GM12878 (cell line): ENCODE measurements around the gene APPL2. TPM values are rescaled to one million over a fixed set of nuclear protein-coding genes. Genes with fewer than 3 reads are reported as not detected.

Experiments used
- ATAC-seq: fragments of 200-7000 bp; cut with Tn5 transposase; 3 replicates; pipeline ENCODE4 v1.9.1; 2020; ENCODE audit warnings: mild to moderate bottlenecking, moderate library complexity
- BruUV-seq: library from RNA; stranded (reverse); fragments of 400-500 nt; replicated peaks from 2 replicates; lab custom pipeline; 2021; lab: Mats Ljungman, UMichigan
- CTCF ChIA-PET: fragments of 300-600 bp; sonication (Branson Sonifier 250); formaldehyde crosslinking; extraction: SDS; loops from one replicate; lab custom pipeline; 2021; ENCODE audit warnings: inconsistent platforms; lab: Yijun Ruan, JAX
- POLR2A ChIA-PET: fragments of 350-600 bp; formaldehyde crosslinking; extraction: SDS; loops from one replicate; lab custom pipeline; 2021; ENCODE audit warnings: inconsistent platforms; lab: Charles Lee
- RAD21 ChIA-PET: fragments of 300-600 bp; sonication (Branson Sonifier 250); formaldehyde crosslinking; loops from one replicate; lab custom pipeline; 2023; ENCODE audit warnings: antibody characterized with exemption; ENCODE audit not compliant: unreplicated experiment; lab: Charles Lee
- SMC1A ChIA-PET: fragments of 300-600 bp; sonication (Branson Sonifier 250); formaldehyde crosslinking; loops from one replicate; lab custom pipeline; 2023; ENCODE audit not compliant: unreplicated experiment, uncharacterized antibody; lab: Charles Lee
- DNase-seq: peaks from one replicate; pipeline ENCODE4 v3.0.0-alpha.2; 2011; ENCODE audit warnings: low read depth, low spot score
- FAIRE-seq: peaks from 3 replicates; lab custom pipeline; 2011; peaks lifted over from hg19 to GRCh38; lab: Jason Lieb, UNC
- H2AFZ ChIP-seq: 2 replicates; pipeline ENCODE4 v1.6.0; 2011; ENCODE audit warnings: low read depth, low read length, control low read depth; ENCODE audit not compliant: control insufficient read depth
- H3K27ac ChIP-seq: 2 replicates; pipeline ENCODE4 v1.5.1; 2011; ENCODE audit warnings: control low read depth; ENCODE audit not compliant: control insufficient read depth, insufficient read depth
- H3K27me3 ChIP-seq, 2 experiments: replicated peaks in 1 of 2; 2 replicates each; pipeline versions ENCODE4 v1.6.0 to v1.6.1; 2011; ENCODE audit warnings: low read length in 1 of 2; ENCODE audit not compliant: control insufficient read depth in 2 of 2, insufficient read depth in 2 of 2
- H3K36me3 ChIP-seq, 2 experiments: 2 replicates each; pipeline ENCODE4 v1.5.1; 2011; ENCODE audit warnings: low read length in 1 of 2; ENCODE audit not compliant: control insufficient read depth in 2 of 2, insufficient read depth in 2 of 2
- H3K4me1 ChIP-seq: 2 replicates; pipeline ENCODE4 v1.6.1; 2011; ENCODE audit warnings: mild to moderate bottlenecking, low read length, moderate library complexity, mixed read lengths; ENCODE audit not compliant: control insufficient read depth, insufficient read depth
- H3K4me2 ChIP-seq: 2 replicates; pipeline ENCODE4 v1.6.0; 2011; ENCODE audit warnings: control low read depth; ENCODE audit not compliant: control insufficient read depth, insufficient read depth
- H3K4me3 ChIP-seq: fragments of 200-600 bp; sonication (generic); 2 replicates; pipeline ENCODE4 v1.5.1; 2016
- H3K79me2 ChIP-seq: 2 replicates; pipeline ENCODE4 v1.6.0; 2011; ENCODE audit warnings: low read length; ENCODE audit not compliant: control insufficient read depth, insufficient read depth
- H3K9ac ChIP-seq: 2 replicates; pipeline ENCODE4 v1.8.0; 2011; ENCODE audit warnings: low read length, control low read depth, mixed read lengths; ENCODE audit not compliant: control insufficient read depth, insufficient read depth
- H3K9me3 ChIP-seq: replicated peaks from 3 replicates; pipeline ENCODE4 v1.5.1; 2011; ENCODE audit warnings: mild to moderate bottlenecking, low read length; ENCODE audit not compliant: control insufficient read depth, insufficient read depth
- H4K20me1 ChIP-seq: 2 replicates; pipeline ENCODE4 v1.6.0; 2011; ENCODE audit not compliant: control insufficient read depth, insufficient read depth
- ASH2L ChIP-seq: fragments of 300-600, 200-600 bp; sonication (generic); IDR thresholded peaks from 2 replicates; pipeline ENCODE4 v1.6.1; 2017; ENCODE audit warnings: low read depth, mild to moderate bottlenecking, borderline replicate concordance
- CBFB ChIP-seq: IDR thresholded peaks from 2 replicates; pipeline ENCODE4 v1.6.1; 2016; ENCODE audit warnings: antibody characterized with exemption, low read depth
- ESRRA ChIP-seq: IDR thresholded peaks from 2 replicates; pipeline ENCODE4 v1.6.1; 2012; ENCODE audit warnings: mild to moderate bottlenecking, low read length, improper control_type of control experiment
- JUND ChIP-seq: IDR thresholded peaks from 2 replicates; pipeline ENCODE4 v1.6.1; 2012; ENCODE audit warnings: low read depth, mild to moderate bottlenecking, low read length, improper control_type of control experiment, moderate library complexity
- SIX5 ChIP-seq: IDR thresholded peaks from 2 replicates; pipeline ENCODE4 v1.6.1; 2011; ENCODE audit warnings: mild to moderate bottlenecking, low read depth, low read length, moderate library complexity; ENCODE audit not compliant: severe bottlenecking
- SREBF1 ChIP-seq: IDR thresholded peaks from 2 replicates; pipeline ENCODE4 v1.6.1; 2012; ENCODE audit warnings: mild to moderate bottlenecking, low read length
- ZBED1 ChIP-seq: IDR thresholded peaks from 2 replicates; pipeline ENCODE4 v1.6.1; 2016; ENCODE audit warnings: borderline replicate concordance
- WGBS: methylation state at CpG from one replicate; pipeline ENCODE4 v1.1.6; 2016; ENCODE audit warnings: low lambda C conversion rate; ENCODE audit not compliant: insufficient replicate concordance, insufficient coverage; ENCODE audit errors: missing lambda C conversion rate; 5-methylcytosine and 5-hydroxymethylcytosine counted together
- in situ Hi-C: fragments of 300-500 bp; cut with MboI; formaldehyde crosslinking; loops from 9 replicates; pipeline ENCODE4 v1.14.3; 2018; ENCODE audit warnings: mixed read lengths
- intact Hi-C: fragments of 100-400 bp; cut with micrococcal nuclease; formaldehyde crosslinking; loops from one replicate; pipeline ENCODE4 v1.14.2; 2022; ENCODE audit not compliant: unreplicated experiment
- polyA plus RNA-seq, 11 experiments: library from polyadenylated mRNA; depleted of rRNA in 4 of 11; unstranded in 6 of 11; stranded (reverse) in 5 of 11; fragments of >200 nt; fragmentation: Nextera tagmentation in 4 of 11; fragmentation: Illumina TruSeq in 1 of 11; extraction: Ambion mirVana in 4 of 11; extraction: Trizol in 1 of 11; gene quantifications; 1 replicate in 1 of 11; 2 replicates in 10 of 11; pipeline versions ENCODE4 v1.2.1 to v1.2.3, GENCODE V29; 2011 to 2016; ENCODE audit warnings: inconsistent platforms in 2 of 11, missing spikeins in 2 of 11, low read depth in 1 of 11
- total RNA-seq, 4 experiments: library from RNA; depleted of rRNA in 3 of 4; stranded (reverse); fragments of >200 nt in 3 of 4; fragmentation: Illumina TruSeq in 1 of 4; extraction: Trizol in 1 of 4; gene quantifications; 2 replicates each; pipeline versions ENCODE4 v1.2.1 to v1.2.3, GENCODE V29; 2013 to 2021
- TF ChIP-seq, protein P1 (sequence below): IDR thresholded peaks from 2 replicates; pipeline ENCODE4 v1.6.1; 2012; ENCODE audit warnings: low read depth, low read length, improper control_type of control experiment
- TF ChIP-seq, protein P2 (sequence below), 3 experiments: IDR thresholded peaks in 2 of 3; conservative IDR thresholded peaks in 1 of 3; 2 replicates each; pipeline ENCODE4 v1.5.1; 2011; ENCODE audit warnings: low read depth in 3 of 3, low read length in 3 of 3, mild to moderate bottlenecking in 3 of 3, control low read depth in 2 of 3, moderate library complexity in 2 of 3, inconsistent platforms in 1 of 3, mixed read lengths in 1 of 3; ENCODE audit not compliant: control insufficient read depth in 2 of 3, insufficient read depth in 1 of 3; ENCODE audit errors: extremely low read depth in 1 of 3
- TF ChIP-seq, protein P3 (sequence below): IDR thresholded peaks from 2 replicates; pipeline ENCODE4 v1.6.1; 2011; ENCODE audit warnings: low read depth, low read length, improper control_type of control experiment, borderline replicate concordance

The APPL2 gene
- total and polyA plus RNA-seq, 10 of the 15 experiments (the other 5 are each of a cell fraction or from before 2014, with no cell fraction given): 1.9 to 14.2 (median 7.5) TPM

DNA sequence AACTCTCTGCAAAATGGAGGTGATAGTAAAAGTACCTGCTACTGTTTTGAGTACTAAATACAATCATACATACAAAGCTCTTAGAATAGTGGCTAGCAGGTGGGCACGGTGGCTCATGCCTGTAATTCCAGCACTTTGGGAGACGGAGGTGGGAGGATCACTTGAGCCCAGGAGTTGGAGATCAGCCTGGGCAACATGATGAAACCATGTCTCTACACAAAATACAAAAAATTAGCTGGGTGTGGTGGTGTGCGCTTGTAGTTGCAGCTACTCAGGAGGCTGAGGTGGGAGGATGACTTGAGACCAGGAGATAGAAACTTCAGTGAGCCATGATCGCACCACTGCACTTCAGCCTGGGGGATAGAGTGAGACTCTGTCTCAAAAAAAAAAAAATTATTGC is 28.8 kb upstream of the APPL2 start:
- intact Hi-C loops (no loop called here), in situ Hi-C loops (no loop called here)
- ChIA-PET RAD21 (no interaction called here), CTCF (interaction anchor here (1.2 kb wide), 1 partner anchor 120 kb away, joined by 3 read pairs; no protein-coding TSS in a partner anchor), POLR2A (no interaction called here), SMC1A (interaction anchor here (1.4 kb wide), 1 partner anchor 9 kb away, joined by 4 read pairs; no protein-coding TSS in a partner anchor)
- Histone ChIP-seq H3K27ac (no peak overlapping the region), H3K4me2 (no peak overlapping the region), H2AFZ (no peak overlapping the region), H3K4me1 (no peaks in the 10 kb centered on the region), H3K4me3 (no peak overlapping the region), H3K79me2 (no peaks in the 10 kb centered on the region), H3K9ac (no peak overlapping the region), H4K20me1 (no peaks in the 10 kb centered on the region), H3K9me3 (no peaks in the 10 kb centered on the region), H3K36me3 (no peaks in the 10 kb centered on the region), H3K27me3 (no peaks in the 10 kb centered on the region)
- BruUV-seq: no TSS peak
- FAIRE-seq: no peak
- ATAC-seq: no peak
- WGBS: 41% methylated on average over 4 of the region's 4 CpGs
- no peak for TF ChIP-seq SIX5
- TF ChIP-seq, protein P1, sequence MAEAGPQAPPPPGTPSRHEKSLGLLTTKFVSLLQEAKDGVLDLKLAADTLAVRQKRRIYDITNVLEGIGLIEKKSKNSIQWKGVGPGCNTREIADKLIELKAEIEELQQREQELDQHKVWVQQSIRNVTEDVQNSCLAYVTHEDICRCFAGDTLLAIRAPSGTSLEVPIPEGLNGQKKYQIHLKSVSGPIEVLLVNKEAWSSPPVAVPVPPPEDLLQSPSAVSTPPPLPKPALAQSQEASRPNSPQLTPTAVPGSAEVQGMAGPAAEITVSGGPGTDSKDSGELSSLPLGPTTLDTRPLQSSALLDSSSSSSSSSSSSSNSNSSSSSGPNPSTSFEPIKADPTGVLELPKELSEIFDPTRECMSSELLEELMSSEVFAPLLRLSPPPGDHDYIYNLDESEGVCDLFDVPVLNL: no peak
- TF ChIP-seq, protein P2, sequence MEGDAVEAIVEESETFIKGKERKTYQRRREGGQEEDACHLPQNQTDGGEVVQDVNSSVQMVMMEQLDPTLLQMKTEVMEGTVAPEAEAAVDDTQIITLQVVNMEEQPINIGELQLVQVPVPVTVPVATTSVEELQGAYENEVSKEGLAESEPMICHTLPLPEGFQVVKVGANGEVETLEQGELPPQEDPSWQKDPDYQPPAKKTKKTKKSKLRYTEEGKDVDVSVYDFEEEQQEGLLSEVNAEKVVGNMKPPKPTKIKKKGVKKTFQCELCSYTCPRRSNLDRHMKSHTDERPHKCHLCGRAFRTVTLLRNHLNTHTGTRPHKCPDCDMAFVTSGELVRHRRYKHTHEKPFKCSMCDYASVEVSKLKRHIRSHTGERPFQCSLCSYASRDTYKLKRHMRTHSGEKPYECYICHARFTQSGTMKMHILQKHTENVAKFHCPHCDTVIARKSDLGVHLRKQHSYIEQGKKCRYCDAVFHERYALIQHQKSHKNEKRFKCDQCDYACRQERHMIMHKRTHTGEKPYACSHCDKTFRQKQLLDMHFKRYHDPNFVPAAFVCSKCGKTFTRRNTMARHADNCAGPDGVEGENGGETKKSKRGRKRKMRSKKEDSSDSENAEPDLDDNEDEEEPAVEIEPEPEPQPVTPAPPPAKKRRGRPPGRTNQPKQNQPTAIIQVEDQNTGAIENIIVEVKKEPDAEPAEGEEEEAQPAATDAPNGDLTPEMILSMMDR (IDR thresholded peaks at IDR 0.05 in 2 of 3, conservative IDR thresholded peaks at IDR 0.05 in 1 of 3; ENCODE audit: control insufficient read depth in 2 of 3, extremely low read depth in 1 of 3, insufficient read depth in 1 of 3, low read depth in 3 of 3, low read length in 3 of 3): no peak
- TF ChIP-seq ZBED1: no peak
- no peak for TF ChIP-seq CBFB
- TF ChIP-seq JUND: no peak
- TF ChIP-seq ASH2L: no peak
- TF ChIP-seq SREBF1: no peak
- no peak for TF ChIP-seq ESRRA
- TF ChIP-seq, protein P3, sequence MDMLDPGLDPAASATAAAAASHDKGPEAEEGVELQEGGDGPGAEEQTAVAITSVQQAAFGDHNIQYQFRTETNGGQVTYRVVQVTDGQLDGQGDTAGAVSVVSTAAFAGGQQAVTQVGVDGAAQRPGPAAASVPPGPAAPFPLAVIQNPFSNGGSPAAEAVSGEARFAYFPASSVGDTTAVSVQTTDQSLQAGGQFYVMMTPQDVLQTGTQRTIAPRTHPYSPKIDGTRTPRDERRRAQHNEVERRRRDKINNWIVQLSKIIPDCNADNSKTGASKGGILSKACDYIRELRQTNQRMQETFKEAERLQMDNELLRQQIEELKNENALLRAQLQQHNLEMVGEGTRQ: no peak
- DNase-seq: no peak
